GM18909 (cell line): ENCODE results near the gene RBM19.

Experiments
- ATAC-seq: cut with Tn5 transposase; IDR thresholded peaks from one replicate; pipeline ENCODE4 v1.9.1; 2021; ENCODE audit warnings: mild to moderate bottlenecking; ENCODE audit not compliant: unreplicated experiment, poor library complexity

Gene RBM19

GRCh38 chr12:113960030-113960429, 6.1 kb downstream of the RBM19 start:
- ATAC-seq: no peak

- no peak for ATAC-seq
Observed at GRCh38 chr12:113959096-113959495, 7.0 kb downstream of the RBM19 start.

GRCh38 chr12:113958108-113958507, 8.0 kb downstream of the RBM19 start:
- no peak for ATAC-seq

GRCh38 chr12:113957627-113958026, 8.5 kb downstream of the RBM19 start:
- ATAC-seq: no peak

GRCh38 chr12:113955109-113955970, 10.8 kb downstream of the RBM19 start:
- ATAC-seq: no peak

GRCh38 chr12:113954547-113954946, 11.6 kb downstream of the RBM19 start:
- ATAC-seq: no peak

GRCh38 chr12:113950873-113951272, 15.3 kb downstream of the RBM19 start:
- no peak for ATAC-seq

GRCh38 chr12:113949321-113950305, 16.5 kb downstream of the RBM19 start:
- no peak for ATAC-seq

- ATAC-seq: no peak
Observed at GRCh38 chr12:113948151-113948914, 17.8 kb downstream of the RBM19 start.

GRCh38 chr12:113946175-113946574, 19.9 kb downstream of the RBM19 start:
- ATAC-seq: no peak

GRCh38 chr12:113945174-113946173, 20.7 kb downstream of the RBM19 start:
- no peak for ATAC-seq

GRCh38 chr12:113942209-113942608, 23.9 kb downstream of the RBM19 start:
- ATAC-seq: no peak

GRCh38 chr12:113941208-113941486, 25.0 kb downstream of the RBM19 start:
- ATAC-seq: no peak

- ATAC-seq: no peak
Observed at GRCh38 chr12:113940357-113941207, 25.5 kb downstream of the RBM19 start.

GRCh38 chr12:113939867-113940266, 26.3 kb downstream of the RBM19 start:
- no peak for ATAC-seq

- ATAC-seq: no peak
Observed at GRCh38 chr12:113938471-113938870, 27.7 kb downstream of the RBM19 start.

- ATAC-seq: no peak
Observed at GRCh38 chr12:113936460-113936859, 29.7 kb downstream of the RBM19 start.

GRCh38 chr12:113935459-113935858, 30.7 kb downstream of the RBM19 start:
- no peak for ATAC-seq
